OCI-LY3 (cell line): ENCODE measurements around the gene GPX7.

Source experiments
- EZH2phosphoT487 ChIP-seq: fragments of 200-600 bp; shearing (Covaris generic); IDR thresholded peaks from 2 replicates; pipeline ENCODE4 v1.6.1; 2018; ENCODE audit warnings: antibody characterized with exemption, mixed run types, low read depth
- TF ChIP-seq, protein P1 (sequence below): fragments of 200-600, 300-600 bp; sonication (generic); IDR thresholded peaks from 2 replicates; pipeline ENCODE4 v1.5.1; 2014; ENCODE audit warnings: antibody characterized with exemption, low read length, low read depth

- TF ChIP-seq, protein P1, sequence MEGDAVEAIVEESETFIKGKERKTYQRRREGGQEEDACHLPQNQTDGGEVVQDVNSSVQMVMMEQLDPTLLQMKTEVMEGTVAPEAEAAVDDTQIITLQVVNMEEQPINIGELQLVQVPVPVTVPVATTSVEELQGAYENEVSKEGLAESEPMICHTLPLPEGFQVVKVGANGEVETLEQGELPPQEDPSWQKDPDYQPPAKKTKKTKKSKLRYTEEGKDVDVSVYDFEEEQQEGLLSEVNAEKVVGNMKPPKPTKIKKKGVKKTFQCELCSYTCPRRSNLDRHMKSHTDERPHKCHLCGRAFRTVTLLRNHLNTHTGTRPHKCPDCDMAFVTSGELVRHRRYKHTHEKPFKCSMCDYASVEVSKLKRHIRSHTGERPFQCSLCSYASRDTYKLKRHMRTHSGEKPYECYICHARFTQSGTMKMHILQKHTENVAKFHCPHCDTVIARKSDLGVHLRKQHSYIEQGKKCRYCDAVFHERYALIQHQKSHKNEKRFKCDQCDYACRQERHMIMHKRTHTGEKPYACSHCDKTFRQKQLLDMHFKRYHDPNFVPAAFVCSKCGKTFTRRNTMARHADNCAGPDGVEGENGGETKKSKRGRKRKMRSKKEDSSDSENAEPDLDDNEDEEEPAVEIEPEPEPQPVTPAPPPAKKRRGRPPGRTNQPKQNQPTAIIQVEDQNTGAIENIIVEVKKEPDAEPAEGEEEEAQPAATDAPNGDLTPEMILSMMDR, result no peak
- TF ChIP-seq EZH2phosphoT487, result no peak
Observed at GRCh38 chr1:52645261-52645660, 43.1 kb downstream of the GPX7 start.
